ENCODE results near the gene DAZAP1.

The DAZAP1 gene

GRCh38 chr19:1445932-1446712 is 38.7 kb downstream of the DAZAP1 start:
- DNase-seq, result no peak

GRCh38 chr19:1446713-1447481 is 39.5 kb downstream of the DAZAP1 start:
- no peak for DNase-seq

GRCh38 chr19:1447504-1447903 is 40.1 kb downstream of the DAZAP1 start:
- no peak for DNase-seq

- no peak for DNase-seq
Observed at GRCh38 chr19:1447944-1448343, 40.6 kb downstream of the DAZAP1 start.

GRCh38 chr19:1449467-1450442 is 42.4 kb downstream of the DAZAP1 start, which contains the start of gene APC2:
Gene APC2, plus strand, starts transcription at chr19:1450121. Its CDS starts 2,881 bp downstream, at chr19:1453002.
- no peak for DNase-seq

GRCh38 chr19:1450735-1451731 is 43.6 kb downstream of the DAZAP1 start:
- DNase-seq, result no peak

GRCh38 chr19:1451916-1452801 is 44.8 kb downstream of the DAZAP1 start:
- no peak for DNase-seq

- no peak for DNase-seq
Observed at GRCh38 chr19:1452802-1453524, 45.6 kb downstream of the DAZAP1 start.

- no peak for DNase-seq
Observed at GRCh38 chr19:1453525-1454364, 46.4 kb downstream of the DAZAP1 start.

GRCh38 chr19:1455002-1455335 is 47.6 kb downstream of the DAZAP1 start:
- DNase-seq, result no peak

- DNase-seq, result no peak
Observed at GRCh38 chr19:1455336-1456120, 48.1 kb downstream of the DAZAP1 start.

- DNase-seq, result no peak
Observed at GRCh38 chr19:1456121-1456900, 48.9 kb downstream of the DAZAP1 start.

GRCh38 chr19:1457031-1457739 is 49.8 kb downstream of the DAZAP1 start:
- no peak for DNase-seq

- DNase-seq, result no peak
Observed at GRCh38 chr19:1457892-1458291, 50.5 kb downstream of the DAZAP1 start.

- no peak for DNase-seq
Observed at GRCh38 chr19:1459479-1459878, 52.1 kb downstream of the DAZAP1 start.
